ENCODE results near the gene B4GALNT2.

B4GALNT2 gene

GRCh38 chr17:49197346-49197998 is 64.9 kb downstream of the B4GALNT2 start:
- no peak overlapping the region for H3K4me3 Mint-ChIP-seq
- no peaks in the 10 kb centered on the region for H3K36me3 Mint-ChIP-seq (ENCODE audit: low read depth)
- H3K4me1 Mint-ChIP-seq, result peaks cover 13% of the 10 kb centered on the region
- no peak overlapping the region for H3K27ac Mint-ChIP-seq
- no peak for DNase-seq
- peaks cover 25% of the 10 kb centered on the region for H3K27me3 Mint-ChIP-seq (ENCODE audit: low read depth, poor library complexity)
- H3K9me3 Mint-ChIP-seq, result no peaks in the 10 kb centered on the region
- TF ChIP-seq CTCF (IDR thresholded peaks at IDR 0.05), result no peak

DNA sequence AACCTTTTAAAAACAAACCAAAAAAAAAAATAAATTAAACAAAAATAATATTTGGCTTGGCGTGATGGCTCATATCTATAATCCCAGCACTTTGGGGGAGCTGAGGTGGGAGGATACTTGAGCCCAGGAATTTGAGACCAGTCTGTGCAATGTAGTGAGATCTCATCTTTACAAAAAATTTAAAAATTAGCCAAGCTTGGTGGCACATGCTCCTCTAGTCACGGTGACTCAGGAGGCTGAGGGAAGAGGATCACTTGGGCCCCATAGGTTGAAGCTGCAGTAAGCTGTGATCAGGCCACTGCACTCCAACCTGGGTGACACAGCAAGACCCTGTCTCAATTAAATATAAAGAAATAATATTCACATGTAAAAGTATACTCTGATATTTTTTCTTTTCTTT is 65.6 kb downstream of the B4GALNT2 start:
- Mint-ChIP-seq H3K36me3 (ENCODE audit: low read depth) (no peaks in the 10 kb centered on the region), H3K4me1 (peaks cover 13% of the 10 kb centered on the region), H3K27me3 (ENCODE audit: low read depth, poor library complexity) (peaks cover 30% of the 10 kb centered on the region), H3K4me3 (no peak overlapping the region), H3K27ac (no peak overlapping the region), H3K9me3 (no peaks in the 10 kb centered on the region)
- no peak for DNase-seq
- TF ChIP-seq CTCF (IDR thresholded peaks at IDR 0.05), result no peak

DNA sequence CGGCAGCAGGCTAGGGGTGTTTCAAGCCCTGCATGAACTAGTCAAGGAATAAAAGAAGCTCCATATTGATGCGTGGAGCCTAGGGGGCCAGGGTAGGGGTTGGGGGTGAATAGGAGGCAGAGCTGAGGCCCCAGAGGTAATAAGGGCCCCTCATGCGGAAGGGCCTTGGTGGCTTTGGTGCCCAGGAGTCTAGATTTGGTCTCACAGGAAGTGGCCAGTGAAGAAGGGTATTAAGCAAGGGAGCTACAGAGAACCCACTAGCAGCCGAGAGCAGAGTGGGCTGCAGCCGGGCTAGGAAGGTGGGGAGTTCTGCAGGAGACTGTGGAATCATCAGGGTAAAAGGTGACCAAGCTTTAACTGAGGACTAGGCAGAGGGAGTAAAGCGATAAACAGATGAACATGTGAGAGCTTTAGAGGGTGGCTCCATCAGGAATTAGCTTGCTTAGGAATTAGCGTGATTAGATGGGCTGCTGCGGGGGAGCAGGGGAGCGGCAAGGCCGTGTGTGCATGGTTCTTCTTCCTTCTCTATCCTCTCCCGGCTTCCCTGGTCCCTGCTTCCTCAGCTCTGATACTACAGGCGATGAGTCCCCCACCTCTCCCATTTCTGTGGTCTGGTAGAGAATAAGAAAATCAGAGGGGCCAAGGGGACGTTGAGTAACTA is 68.0 kb downstream of the B4GALNT2 start:
- peaks cover 5% of the 10 kb centered on the region for H3K4me1 Mint-ChIP-seq
- no peak overlapping the region for H3K27ac Mint-ChIP-seq
- DNase-seq, result no peak
- no peak overlapping the region for H3K4me3 Mint-ChIP-seq
- peaks cover 38% of the 10 kb centered on the region for H3K27me3 Mint-ChIP-seq (ENCODE audit: low read depth, poor library complexity)
- H3K36me3 Mint-ChIP-seq (ENCODE audit: low read depth), result no peaks in the 10 kb centered on the region
- no peaks in the 10 kb centered on the region for H3K9me3 Mint-ChIP-seq
- TF ChIP-seq CTCF (IDR thresholded peaks at IDR 0.05), result no peak

DNA sequence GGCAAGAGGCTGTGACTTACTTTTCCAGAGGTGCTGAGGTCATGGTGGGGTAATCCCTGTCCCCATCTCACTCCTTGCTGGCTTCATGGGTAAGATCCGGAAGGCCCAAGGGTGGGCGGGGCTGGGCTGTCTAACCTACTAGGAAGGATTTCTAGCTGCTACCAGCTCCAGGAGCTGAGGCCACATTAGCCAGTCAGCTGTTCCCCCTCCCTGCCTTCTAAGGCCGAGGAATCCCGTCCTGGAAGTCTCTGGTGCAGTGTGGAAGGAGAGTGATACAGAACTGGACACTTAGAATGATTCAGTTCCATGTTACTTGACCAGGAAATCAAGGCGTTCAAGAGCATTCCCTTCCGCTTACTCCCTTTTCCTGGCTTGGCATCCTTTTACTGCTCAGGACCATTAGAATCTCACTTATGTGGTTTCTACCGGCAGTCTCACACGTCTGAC is 68.9 kb downstream of the B4GALNT2 start:
- Mint-ChIP-seq H3K9me3 (no peaks in the 10 kb centered on the region), H3K4me1 (peaks cover 12% of the 10 kb centered on the region), H3K36me3 (ENCODE audit: low read depth) (no peaks in the 10 kb centered on the region), H3K27me3 (ENCODE audit: low read depth, poor library complexity) (peaks cover 35% of the 10 kb centered on the region), H3K27ac (no peak overlapping the region), H3K4me3 (no peak overlapping the region)
- no peak for DNase-seq
- no peak for TF ChIP-seq CTCF (IDR thresholded peaks at IDR 0.05)

- no peak for TF ChIP-seq CTCF (IDR thresholded peaks at IDR 0.05)
- H3K4me3 Mint-ChIP-seq, result no peak overlapping the region
- peaks cover 42% of the 10 kb centered on the region for H3K27me3 Mint-ChIP-seq (ENCODE audit: low read depth, poor library complexity)
- no peaks in the 10 kb centered on the region for H3K36me3 Mint-ChIP-seq (ENCODE audit: low read depth)
- no peak overlapping the region for H3K27ac Mint-ChIP-seq
- DNase-seq, result no peak
- H3K4me1 Mint-ChIP-seq, result peaks cover 21% of the 10 kb centered on the region
- no peaks in the 10 kb centered on the region for H3K9me3 Mint-ChIP-seq
Observed at GRCh38 chr17:49203796-49204195, 71.2 kb downstream of the B4GALNT2 start.

DNA sequence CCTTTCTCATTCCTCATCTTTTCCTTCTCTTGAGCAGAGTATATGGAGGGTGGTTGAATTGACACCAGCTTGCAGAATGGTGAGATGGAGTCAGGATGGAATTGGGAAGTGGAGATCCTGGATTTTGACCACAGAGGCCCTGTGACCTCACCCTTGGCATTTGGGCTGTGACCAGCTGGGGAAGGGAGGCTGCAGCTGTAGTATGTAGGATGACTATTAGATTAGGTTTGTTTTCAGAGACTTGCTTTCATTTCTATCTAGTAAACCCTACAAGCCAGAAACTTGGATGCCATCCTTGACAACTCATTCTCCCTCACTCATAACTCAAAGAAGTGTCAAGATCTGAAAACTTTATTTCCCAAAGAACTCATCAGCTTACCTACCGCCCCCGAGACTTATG is 71.9 kb downstream of the B4GALNT2 start:
- Mint-ChIP-seq H3K27me3 (ENCODE audit: low read depth, poor library complexity) (peaks cover 44% of the 10 kb centered on the region), H3K4me1 (peaks cover 28% of the 10 kb centered on the region)
- no peak for TF ChIP-seq CTCF (IDR thresholded peaks at IDR 0.05)

More for the DNA sequence above, 71.9 kb downstream of the B4GALNT2 start:
- no peaks in the 10 kb centered on the region for H3K9me3 Mint-ChIP-seq
- no peak overlapping the region for H3K27ac Mint-ChIP-seq
- no peaks in the 10 kb centered on the region for H3K36me3 Mint-ChIP-seq (ENCODE audit: low read depth)
- DNase-seq, result no peak
- no peak overlapping the region for H3K4me3 Mint-ChIP-seq
